Measurements from ENCODE around the gene TMEM59L. TPM values are rescaled to one million over a fixed set of nuclear protein-coding genes. Genes with fewer than 3 reads are reported as not detected.
A peak's percentile ranks its signal among the peaks of the same experiment; 100 is the strongest.

TMEM59L gene
- total and polyA plus RNA-seq, 9 of the 15 experiments (the other 6 are each of a cell fraction or from before 2014, with no cell fraction given), result 0.37 TPM; not detected in 8

- no peak for TF ChIP-seq CLOCK (CRISPR knock-in tag; IDR thresholded peaks at IDR 0.05; ENCODE audit: borderline replicate concordance)
- TF ChIP-seq ZNF232 (CRISPR knock-in tag; IDR thresholded peaks at IDR 0.05), result no peak
- no peak for TF ChIP-seq ZNF449 (CRISPR knock-in tag; IDR thresholded peaks at IDR 0.05)
- 0 out of 2 replicates have a peak, but pooled peaks have one; percentile 42 for TF ChIP-seq POLR2AphosphoS2 (IDR thresholded peaks at IDR 0.05; ENCODE audit: low read length)
- no peak for TF ChIP-seq POLR3G (IDR thresholded peaks at IDR 0.05; ENCODE audit: extremely low read depth, insufficient read length, insufficient replicate concordance)
- TF ChIP-seq ILF3 (IDR thresholded peaks at IDR 0.05; ENCODE audit: borderline replicate concordance), result no peak
- TF ChIP-seq ZBTB1 (CRISPR knock-in tag; IDR thresholded peaks at IDR 0.05; ENCODE audit: borderline replicate concordance, low read depth), result 0 out of 2 replicates have a peak, but pooled peaks have one; percentile 30
- TF ChIP-seq ZNF316 (IDR thresholded peaks at IDR 0.05), result no peak
- TF ChIP-seq BMI1 (IDR thresholded peaks at IDR 0.05; ENCODE audit: low read length), result no peak
- TF ChIP-seq XRCC4 (IDR thresholded peaks at IDR 0.05; ENCODE audit: extremely low read depth, insufficient read depth, insufficient read length), result no peak
- no peak for TF ChIP-seq SETDB1 (IDR thresholded peaks at IDR 0.05; ENCODE audit: low read length)
- no peak for TF ChIP-seq ELK1 (CRISPR knock-in tag; IDR thresholded peaks at IDR 0.05)
- no peak for TF ChIP-seq EP300 (IDR thresholded peaks at IDR 0.05; ENCODE audit: low read length)
- TF ChIP-seq ZNF644 (tag; IDR thresholded peaks at IDR 0.05; ENCODE audit: low read depth), result no peak
- no peak for TF ChIP-seq ZBTB43 (CRISPR knock-in tag; IDR thresholded peaks at IDR 0.05)
- no peak for TF ChIP-seq SIX5 (IDR thresholded peaks at IDR 0.05; ENCODE audit: borderline replicate concordance in 1 of 2, insufficient read depth in 1 of 2, low read depth in 1 of 2, low read length in 2 of 2)
- TF ChIP-seq BRD4 (IDR thresholded peaks at IDR 0.05), result no peak
- TF ChIP-seq NKRF (IDR thresholded peaks at IDR 0.05; ENCODE audit: borderline replicate concordance), result no peak
These were observed 18.4 kb upstream of the TMEM59L start (continued) for GRCh38 chr19:18594096-18594823.
